Fibroblast of skin of right biceps (primary cell): ENCODE measurements around the gene TCN2.
"Not testable (repeated sequence)": the region's sequence is repeated elsewhere in the genome, so short reads cannot be mapped to it uniquely, and the experiment has no call there.

Source experiments
- DNase-seq: peaks from one replicate; pipeline ENCODE4 v3.0.0-alpha.2; 2013

Gene TCN2

DNA sequence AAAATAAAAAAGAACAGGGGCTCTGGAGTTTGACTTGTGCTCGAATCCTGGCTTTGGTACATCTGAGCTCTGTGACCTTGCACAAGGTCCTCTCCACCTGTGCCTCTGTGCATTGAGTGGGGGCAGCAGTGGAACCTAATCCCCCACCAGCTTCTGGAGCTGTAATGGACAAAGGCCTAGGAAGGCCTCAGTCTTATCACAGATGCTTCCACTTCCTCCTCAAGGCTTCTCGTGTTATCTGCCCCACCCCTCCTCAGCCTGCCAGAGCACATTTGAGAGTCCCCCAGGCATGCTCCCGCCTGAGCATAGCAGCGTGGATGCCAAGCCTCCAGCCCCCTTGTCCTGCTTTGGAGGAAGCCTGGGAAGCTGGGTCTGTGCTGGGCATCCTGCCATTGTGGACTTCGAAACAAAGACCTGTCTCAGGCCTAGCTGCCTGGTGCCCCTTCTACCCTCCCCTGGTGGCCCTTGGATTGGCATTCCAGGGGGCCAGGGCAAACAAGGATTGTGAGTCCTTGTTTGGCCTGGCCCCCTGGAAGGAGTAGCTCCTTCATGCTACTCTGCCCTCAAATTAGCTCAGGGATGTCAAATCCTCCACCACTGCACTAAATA lies 43.6 kb downstream of the TCN2 start:
- no peak for DNase-seq

GRCh38 chr22:30652852-30653251 lies 45.9 kb downstream of the TCN2 start:
- no peak for DNase-seq

- no peak for DNase-seq
These were observed 47.4 kb downstream of the TCN2 start for GRCh38 chr22:30654361-30654760.

DNA sequence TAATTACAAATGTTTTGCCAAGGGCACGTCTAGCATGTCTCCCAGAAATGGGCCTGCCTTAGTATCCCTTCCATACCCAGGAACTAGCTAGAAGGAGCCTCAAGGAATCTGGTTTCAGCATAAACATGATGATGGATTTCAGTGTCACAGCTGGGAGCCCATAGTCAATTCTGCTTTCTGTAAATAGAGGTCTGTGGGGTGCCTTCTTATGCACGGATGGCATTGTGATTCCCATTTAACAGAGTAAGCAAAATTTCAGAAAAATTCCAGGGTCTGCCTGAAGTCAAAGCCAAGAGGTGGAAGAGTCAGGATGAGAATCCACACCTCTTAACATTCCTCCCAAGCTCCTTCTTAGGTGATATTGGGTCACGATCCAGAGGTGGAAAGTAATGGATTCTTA lies 48.6 kb downstream of the TCN2 start:
- no peak for DNase-seq

GRCh38 chr22:30662040-30662439 lies 55.1 kb downstream of the TCN2 start:
- no peak for DNase-seq

DNA sequence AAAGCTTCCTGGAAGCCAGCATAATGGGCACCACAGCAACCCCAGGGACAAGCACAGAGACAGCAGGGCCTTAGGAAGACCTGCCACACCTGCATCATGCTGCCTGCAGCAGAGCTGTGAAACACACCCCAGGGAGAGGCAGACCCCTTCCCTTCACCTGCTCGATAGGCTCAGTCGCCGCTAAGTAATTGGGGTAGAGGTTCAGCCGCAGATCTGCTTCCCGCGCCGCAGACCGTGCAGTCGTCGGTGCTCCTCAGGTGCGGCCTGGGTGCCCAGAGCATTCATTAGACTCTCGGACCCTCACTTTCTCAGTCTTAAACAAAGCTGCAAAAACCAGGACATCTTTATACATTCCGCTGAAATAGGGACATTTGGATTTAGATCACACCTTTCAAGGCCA lies 57.8 kb downstream of the TCN2 start:
- DNase-seq, result no peak

GRCh38 chr22:30665266-30665665 lies 58.3 kb downstream of the TCN2 start:
- DNase-seq, result no peak

DNA sequence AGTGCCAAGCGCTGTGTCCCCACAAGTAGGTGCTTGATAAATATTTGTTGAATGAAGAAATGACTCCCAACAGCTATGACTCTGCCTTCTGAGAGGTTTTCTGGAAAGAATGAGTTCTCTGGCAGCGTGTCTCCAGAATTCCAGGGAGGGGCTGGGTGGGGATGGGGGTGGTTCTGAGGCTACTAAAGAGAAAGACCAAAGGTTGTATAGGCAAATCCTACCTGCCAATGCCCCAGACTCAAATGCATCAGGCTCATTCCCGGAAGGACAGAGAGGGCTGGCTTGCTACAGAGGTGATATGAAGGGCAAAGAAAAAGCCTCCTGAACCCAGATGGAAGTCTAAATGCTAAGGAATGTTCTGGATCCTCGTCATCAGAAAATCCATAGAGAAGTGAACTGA lies 58.8 kb downstream of the TCN2 start:
- DNase-seq, result no peak

DNA sequence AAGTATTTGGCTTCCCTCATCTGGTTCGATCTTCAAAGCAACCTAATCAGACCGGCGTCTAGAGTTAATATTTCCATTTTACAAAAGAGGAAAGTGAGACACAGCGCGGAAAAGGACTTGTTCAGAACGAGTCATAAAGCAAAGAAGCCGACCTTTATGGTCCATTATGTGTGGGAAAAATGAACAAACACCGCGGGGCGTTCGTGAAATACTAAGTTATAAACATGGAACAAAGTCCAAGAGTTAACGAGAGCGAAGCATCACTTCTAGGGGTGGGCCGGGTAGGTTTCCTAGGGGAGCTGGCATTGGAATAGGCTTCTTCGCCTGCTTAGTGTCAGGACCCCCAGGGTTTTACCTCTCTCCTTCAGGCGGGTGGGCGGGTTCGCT lies 60.1 kb downstream of the TCN2 start:
- no peak for DNase-seq

GRCh38 chr22:30667494-30668385 lies 60.8 kb downstream of the TCN2 start, which contains the start of gene DUSP18:
Gene DUSP18 (minus strand): TSS chr22:30667875. CDS start chr22:30664003, 3,872 bp downstream.
- peak; percentile 88 for DNase-seq

DNA sequence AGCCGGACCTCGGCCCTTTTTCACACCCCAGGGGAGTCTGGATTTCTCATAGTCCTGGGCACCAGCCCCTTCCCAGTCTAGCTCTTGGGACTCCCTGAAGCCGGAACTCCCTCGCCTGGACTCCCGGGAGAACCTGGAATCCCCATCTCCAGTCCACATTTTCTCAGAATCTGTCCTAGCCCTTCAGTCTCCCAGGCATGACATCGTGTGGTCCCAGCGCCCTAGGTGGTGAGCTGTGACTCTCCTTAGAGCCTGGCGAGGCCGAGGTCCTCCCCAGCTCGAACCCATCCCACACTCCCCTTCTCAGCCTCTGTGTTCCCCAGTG lies 61.4 kb downstream of the TCN2 start:
- no peak for DNase-seq

DNA sequence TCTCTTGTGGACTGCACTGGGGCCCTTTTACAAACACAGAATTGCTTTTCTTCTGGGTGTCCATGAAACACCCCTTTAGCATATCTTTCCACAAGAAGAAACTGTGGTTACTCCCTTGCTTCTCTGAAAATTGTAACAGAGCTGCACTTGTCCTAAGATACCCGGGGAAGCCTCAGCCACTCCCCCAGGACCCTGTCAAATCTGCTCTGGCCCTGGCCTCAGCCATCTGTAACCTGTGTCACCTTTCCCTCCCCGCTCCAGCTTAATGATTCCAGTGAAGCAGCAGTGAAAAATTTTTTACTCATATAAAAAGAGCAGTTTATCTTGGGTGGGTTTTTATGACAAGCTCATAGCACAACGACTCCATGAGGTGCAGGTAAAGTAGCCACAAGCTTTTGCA lies 64.1 kb downstream of the TCN2 start:
- DNase-seq, result no peak

DNA sequence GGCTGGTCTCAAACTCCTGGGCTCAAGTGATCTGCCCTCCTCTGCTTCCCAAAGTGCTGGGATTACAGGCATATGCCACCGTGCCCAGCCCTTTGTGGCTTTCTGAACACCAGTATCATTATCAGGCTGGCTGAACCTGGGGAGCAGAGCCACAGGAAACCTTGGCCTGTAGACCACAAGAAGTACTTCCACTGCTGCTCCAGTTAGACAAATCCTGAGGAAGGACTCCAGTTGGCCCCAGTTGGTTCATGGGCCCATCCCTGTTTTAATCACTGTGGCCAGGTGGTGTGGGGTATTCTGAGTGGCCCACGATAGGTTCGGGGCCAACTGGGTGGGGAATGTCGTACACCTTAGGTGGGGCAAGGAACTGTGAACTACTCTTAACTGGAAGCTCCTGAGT lies 66.2 kb downstream of the TCN2 start:
- no peak for DNase-seq

- no peak for DNase-seq
These were observed 67.5 kb downstream of the TCN2 start for GRCh38 chr22:30674482-30674881.

DNA sequence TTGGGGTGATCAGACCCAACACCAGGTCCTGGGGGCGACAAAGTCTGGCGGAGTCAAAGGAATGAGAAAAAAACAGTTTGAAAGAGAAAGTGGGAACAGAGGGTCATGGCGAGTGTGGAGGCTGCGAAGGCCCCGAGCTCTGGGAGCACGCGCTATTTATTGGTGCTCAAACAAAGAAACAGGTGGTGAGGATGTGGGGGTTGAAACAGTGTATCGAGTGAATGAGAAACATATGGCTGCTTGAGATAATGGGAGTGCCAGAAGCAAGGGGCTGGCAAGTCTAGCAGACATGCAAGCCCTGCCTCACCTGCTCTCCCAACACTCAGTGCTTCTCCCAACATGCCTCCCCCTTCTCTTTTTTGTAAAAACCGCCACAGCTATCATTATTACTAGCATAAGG lies 68.5 kb downstream of the TCN2 start:
- no peak for DNase-seq

GRCh38 chr22:30676565-30676964 lies 69.6 kb downstream of the TCN2 start:
- not testable (repeated sequence) for DNase-seq
